Urinary bladder (tissue), 4 donors: ENCODE data around the gene FANCC. TPM values are rescaled to one million over a fixed set of nuclear protein-coding genes. Genes with fewer than 3 reads are reported as not detected.

ENCODE experiments used
- DNase-seq: peaks from one replicate; pipeline ENCODE4 v3.0.0-alpha.2; 2015; ENCODE audit errors: extremely low spot score
- H3K27ac ChIP-seq: one replicate; pipeline ENCODE4 v1.5.1; 2013; ENCODE audit warnings: low read depth, mild to moderate bottlenecking, moderate library complexity
- H3K36me3 ChIP-seq: one replicate; pipeline ENCODE4 v1.6.1; 2013; ENCODE audit warnings: mild to moderate bottlenecking, moderate library complexity; ENCODE audit not compliant: insufficient read depth
- H3K4me1 ChIP-seq: one replicate; pipeline ENCODE4 v1.6.1; 2013; ENCODE audit warnings: mild to moderate bottlenecking, moderate library complexity; ENCODE audit not compliant: insufficient read depth
- H3K4me3 ChIP-seq: one replicate; pipeline ENCODE4 v1.5.1; 2013; ENCODE audit warnings: low read depth, low read length
- WGBS: extraction: QIAGEN DNeasy Blood & Tissue Kit; methylation state at CpG from one replicate; pipeline ENCODE4 v1.1.7; 2013; 5-methylcytosine and 5-hydroxymethylcytosine counted together
- polyA plus RNA-seq: library from polyadenylated mRNA; stranded (reverse); fragments of 200-250 nt; gene quantifications from one replicate; pipeline ENCODE4 v1.2.3, GENCODE V29; 2013
- total RNA-seq: library from RNA; depleted of rRNA; stranded (reverse); fragments of >200 nt; gene quantifications from one replicate; pipeline ENCODE4 v1.2.3, GENCODE V29; 2014
- donor health status: healthy with polysubstance abuse.
- donor health status: healthy.

The FANCC gene
- total and polyA plus RNA-seq, 2 donors = 4.6 to 25.7 TPM

DNA sequence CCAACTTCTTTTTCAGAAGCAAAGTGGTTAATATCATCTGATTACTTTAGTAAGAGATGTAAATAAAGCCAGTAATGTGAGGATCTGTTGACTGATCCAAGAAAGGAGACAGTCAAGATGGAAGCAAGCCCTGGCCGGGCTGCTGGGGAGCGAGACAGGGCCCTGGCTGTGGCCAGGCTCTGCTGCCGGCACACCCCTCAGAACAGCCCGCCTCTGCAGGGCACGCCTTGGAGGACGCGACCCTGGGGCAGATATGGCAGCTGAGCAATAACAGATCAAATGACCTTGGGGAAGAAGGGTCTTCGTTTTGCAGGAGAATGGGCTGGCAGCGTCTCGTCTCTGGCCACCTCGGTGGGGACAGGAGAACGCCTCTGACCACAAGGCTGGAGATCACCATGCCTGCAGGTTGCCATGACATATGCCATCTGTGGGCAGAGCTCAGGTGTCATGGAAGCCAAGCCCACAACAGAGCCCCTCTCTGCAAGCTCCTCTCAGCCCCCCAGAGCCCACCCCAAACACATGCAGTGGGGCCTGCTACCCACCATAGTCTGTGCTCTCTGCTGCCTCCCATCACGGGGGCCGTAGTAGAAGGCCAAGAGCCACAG, 206.5 kb downstream of the FANCC start:
- Histone ChIP-seq H3K36me3 (peaks cover 3% of the 10 kb centered on the region), H3K4me3 (no peak overlapping the region), H3K27ac (no peak overlapping the region), H3K4me1 (no peaks in the 10 kb centered on the region)
- no peak for DNase-seq
- WGBS = 73% methylated on average over 14 of the region's 14 CpGs

DNA sequence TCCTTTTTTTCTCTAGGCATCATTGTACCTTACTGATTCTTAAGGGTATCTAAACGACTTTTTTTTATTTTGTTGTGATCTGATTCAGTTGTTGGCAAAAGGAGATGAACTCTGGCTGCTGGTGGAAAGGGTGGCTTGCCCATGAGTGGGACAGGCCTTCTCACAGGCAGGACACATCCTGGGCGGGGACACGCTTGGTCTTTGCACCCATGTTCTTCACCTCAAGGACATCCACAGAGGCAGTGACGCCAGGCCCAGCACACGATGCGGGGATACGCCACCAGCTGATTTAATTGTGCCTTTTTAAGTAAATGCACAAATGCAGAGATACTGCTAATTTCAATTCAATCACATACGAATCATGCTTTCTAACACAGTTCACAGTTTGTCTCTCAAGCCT, 208.1 kb downstream of the FANCC start:
- Histone ChIP-seq H3K4me1 (no peaks in the 10 kb centered on the region), H3K27ac (no peak overlapping the region), H3K36me3 (peaks cover 3% of the 10 kb centered on the region), H3K4me3 (no peak overlapping the region)
- no peak for DNase-seq
- 90% methylated on average over 8 of the region's 8 CpGs for WGBS

GRCh38 chr9:95108777-95109176, 208.7 kb downstream of the FANCC start:
- 93% methylated on average over 5 of the region's 5 CpGs for WGBS
- H3K27ac ChIP-seq = no peak overlapping the region
- no peak for DNase-seq
- peaks cover 3% of the 10 kb centered on the region for H3K36me3 ChIP-seq
- no peaks in the 10 kb centered on the region for H3K4me1 ChIP-seq
- no peak overlapping the region for H3K4me3 ChIP-seq

GRCh38 chr9:95107976-95108375, 209.5 kb downstream of the FANCC start:
- Histone ChIP-seq H3K27ac (no peak overlapping the region), H3K4me3 (no peak overlapping the region), H3K4me1 (no peaks in the 10 kb centered on the region), H3K36me3 (peaks cover 3% of the 10 kb centered on the region)
- DNase-seq = no peak
- WGBS = 80% methylated on average over 14 of the region's 14 CpGs

- Histone ChIP-seq H3K4me3 (no peak overlapping the region), H3K4me1 (no peaks in the 10 kb centered on the region), H3K36me3 (peaks cover 3% of the 10 kb centered on the region), H3K27ac (peak overlapping the region; percentile 24)
- no peak for DNase-seq
- 63% methylated on average over 18 of the region's 18 CpGs for WGBS
Measured at GRCh38 chr9:95107001-95107749, 210.3 kb downstream of the FANCC start.

GRCh38 chr9:95105519-95106287, 211.8 kb downstream of the FANCC start:
- WGBS = 82% methylated on average over 13 of the region's 13 CpGs
- Histone ChIP-seq H3K4me1 (no peaks in the 10 kb centered on the region), H3K36me3 (no peaks in the 10 kb centered on the region), H3K27ac (no peak overlapping the region), H3K4me3 (no peak overlapping the region)
- DNase-seq = no peak

DNA sequence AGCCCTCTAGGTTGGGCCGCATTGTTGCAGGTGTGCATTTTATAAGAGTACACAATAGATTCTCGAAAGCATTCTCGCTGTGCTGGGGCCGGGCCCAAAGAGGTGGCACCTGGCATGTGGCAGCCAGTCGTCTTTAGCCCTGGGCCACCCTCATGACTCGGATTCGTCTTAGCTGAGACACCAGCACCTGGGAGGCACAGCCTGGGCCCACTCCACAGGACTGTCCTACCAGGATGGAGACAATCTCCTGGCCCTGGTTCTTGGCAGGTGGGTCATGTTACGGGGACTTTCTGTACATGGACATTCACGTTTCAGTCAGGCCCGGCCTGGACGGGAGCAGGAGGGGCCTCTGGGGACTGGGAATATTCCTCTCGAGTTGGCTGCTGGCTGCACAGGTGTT, 212.5 kb downstream of the FANCC start:
- H3K4me3 ChIP-seq = no peak overlapping the region
- no peaks in the 10 kb centered on the region for H3K4me1 ChIP-seq
- H3K27ac ChIP-seq = no peak overlapping the region
- 82% methylated on average over 12 of the region's 12 CpGs for WGBS
- DNase-seq = no peak
- H3K36me3 ChIP-seq = no peaks in the 10 kb centered on the region

- Histone ChIP-seq H3K27ac (no peak overlapping the region), H3K4me1 (no peaks in the 10 kb centered on the region), H3K36me3 (no peaks in the 10 kb centered on the region), H3K4me3 (no peak overlapping the region)
- 75% methylated on average over 8 of the region's 8 CpGs for WGBS
- no peak for DNase-seq
Measured at GRCh38 chr9:95104581-95104960, 212.9 kb downstream of the FANCC start.

DNA sequence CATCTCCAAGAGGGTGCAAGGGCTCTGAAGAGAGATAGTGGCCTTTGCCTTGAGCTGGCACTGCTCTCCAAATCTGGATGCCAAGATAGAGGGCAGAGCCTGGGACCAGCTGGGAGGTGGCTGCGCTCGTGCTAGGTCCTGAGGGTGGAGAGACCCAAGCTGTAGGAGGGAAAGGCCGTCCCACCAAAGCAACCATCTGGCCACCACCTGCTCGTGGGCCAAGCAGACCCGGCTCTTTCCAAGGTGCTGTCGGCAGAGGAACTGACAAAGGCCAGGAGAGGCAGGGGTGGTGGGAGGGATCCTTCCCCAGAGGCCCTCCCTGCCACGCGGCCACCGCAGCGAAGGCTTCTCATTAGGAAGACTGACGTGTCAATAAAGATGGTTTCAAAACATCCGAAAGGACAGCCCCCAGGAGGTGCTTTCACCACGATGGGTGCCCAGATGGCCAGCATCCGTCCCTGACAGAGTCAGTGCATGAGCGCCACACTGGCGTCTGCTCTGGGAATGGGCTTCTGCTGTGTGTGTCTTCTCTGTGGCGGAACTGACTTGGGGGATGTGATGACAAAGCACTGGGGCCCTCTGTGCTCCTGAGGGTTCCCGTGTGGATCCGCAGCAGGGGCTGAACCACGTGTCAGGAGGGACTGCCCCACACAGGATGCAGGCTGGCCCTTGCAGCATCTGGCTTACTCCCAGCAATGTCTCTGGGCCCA, 213.5 kb downstream of the FANCC start:
- Histone ChIP-seq H3K27ac (no peak overlapping the region), H3K4me1 (no peaks in the 10 kb centered on the region), H3K36me3 (no peaks in the 10 kb centered on the region), H3K4me3 (no peak overlapping the region)
- DNase-seq = no peak
- 53% methylated on average over 20 of the region's 20 CpGs for WGBS

DNA sequence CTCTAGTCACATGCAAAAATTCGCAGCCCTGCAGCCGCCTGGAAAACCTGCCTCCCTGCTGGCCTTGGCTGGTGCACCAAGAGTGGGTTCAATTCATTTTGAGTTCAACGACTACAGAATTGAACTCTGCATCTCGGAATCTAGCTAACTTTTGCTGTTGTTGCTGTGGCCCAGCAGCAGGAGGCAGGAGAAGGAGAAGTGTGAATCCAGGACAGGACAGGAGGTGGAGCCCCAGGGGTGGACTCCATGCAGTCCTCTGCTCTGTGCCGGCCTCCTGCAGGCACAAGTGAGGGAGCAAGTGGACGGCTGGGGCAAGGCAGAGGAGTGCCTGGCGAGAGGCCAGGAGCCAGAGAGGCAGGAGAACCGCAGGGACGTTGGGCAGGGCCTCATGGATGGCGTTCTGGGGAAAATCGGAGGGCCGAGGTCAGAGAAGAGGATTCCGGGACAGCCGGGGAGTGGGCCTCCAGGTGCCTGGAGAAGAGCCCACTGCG, 214.2 kb downstream of the FANCC start:
- WGBS = 62% methylated on average over 15 of the region's 15 CpGs
- no peaks in the 10 kb centered on the region for H3K4me1 ChIP-seq
- no peak for DNase-seq
- no peaks in the 10 kb centered on the region for H3K36me3 ChIP-seq
- H3K27ac ChIP-seq = no peak overlapping the region
- no peak overlapping the region for H3K4me3 ChIP-seq

GRCh38 chr9:95102572-95102971, 214.9 kb downstream of the FANCC start:
- no peaks in the 10 kb centered on the region for H3K36me3 ChIP-seq
- H3K4me3 ChIP-seq = no peak overlapping the region
- DNase-seq = no peak
- H3K27ac ChIP-seq = no peak overlapping the region
- no peaks in the 10 kb centered on the region for H3K4me1 ChIP-seq
- WGBS = 72% methylated on average over 18 of the region's 18 CpGs

DNA sequence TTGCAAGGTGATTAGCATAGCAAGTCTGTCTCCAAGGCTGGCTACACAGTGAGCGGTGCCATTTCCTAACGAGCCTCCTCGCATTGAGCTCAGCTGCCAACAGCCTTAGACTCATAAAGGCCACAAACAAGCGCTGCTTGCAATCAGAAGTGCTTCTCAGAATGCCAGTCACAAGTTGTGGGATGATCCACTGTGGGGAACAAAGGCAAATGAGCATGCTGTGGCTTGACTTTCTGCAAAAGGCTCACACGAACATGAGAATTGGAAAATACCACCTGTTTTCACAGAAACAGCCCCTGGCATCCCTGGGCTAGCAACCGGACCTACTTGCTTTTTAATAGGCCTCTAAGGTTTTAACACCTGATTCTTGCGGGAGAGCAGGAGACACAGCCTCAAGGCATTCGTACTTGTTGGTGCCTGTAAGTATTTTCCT, 215.5 kb downstream of the FANCC start:
- WGBS = 77% methylated on average over 8 of the region's 8 CpGs
- no peak overlapping the region for H3K4me3 ChIP-seq
- no peak overlapping the region for H3K27ac ChIP-seq
- H3K4me1 ChIP-seq = no peaks in the 10 kb centered on the region
- no peak for DNase-seq
- no peaks in the 10 kb centered on the region for H3K36me3 ChIP-seq

DNA sequence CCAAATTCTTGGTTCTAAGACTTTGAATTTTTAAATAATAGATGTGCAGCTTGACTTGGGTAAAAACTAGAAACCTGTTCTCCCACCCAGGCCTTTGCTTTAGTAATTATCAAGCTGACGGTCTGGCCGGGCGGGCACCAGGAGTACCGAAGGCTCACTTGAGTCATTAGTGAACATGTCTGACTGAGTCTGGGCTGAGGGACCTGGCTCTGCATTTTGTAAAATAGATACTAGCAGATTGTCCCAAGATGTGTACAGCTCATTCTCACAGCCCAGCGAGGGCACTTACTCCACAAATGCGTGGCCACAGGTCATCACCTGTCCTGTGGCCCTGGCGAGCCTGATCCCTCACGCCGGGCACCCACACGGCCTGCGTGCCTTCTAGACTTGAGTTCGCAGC, 216.2 kb downstream of the FANCC start:
- no peaks in the 10 kb centered on the region for H3K4me1 ChIP-seq
- no peak for DNase-seq
- WGBS = 92% methylated on average over 12 of the region's 12 CpGs
- peaks cover 1% of the 10 kb centered on the region for H3K36me3 ChIP-seq
- H3K4me3 ChIP-seq = no peak overlapping the region
- no peak overlapping the region for H3K27ac ChIP-seq
